Renal cortex interstitium (tissue), 11 donors: ENCODE measurements around the gene RHOBTB3. TPM values are rescaled to one million over a fixed set of nuclear protein-coding genes. Genes with fewer than 3 reads are reported as not detected.

Experiments used
- DNase-seq, 11 donors: peaks; one replicate each; pipeline ENCODE4 v3.0.0-alpha.2; 2013; ENCODE audit warnings: low read depth in 9 of 11, low spot score in 4 of 11; ENCODE audit errors: extremely low read depth in 1 of 11
- polyA plus RNA-seq, 3 donors: library from polyadenylated mRNA; unstranded; fragments of 120-200 nt; gene quantifications; one replicate each; pipeline ENCODE4 v1.2.1, GENCODE V29; 2013; ENCODE audit not compliant: insufficient read length in 3 of 3

RHOBTB3 gene
- polyA plus RNA-seq, 3 donors = 75.0 to 86.6 (median 81.5) TPM

GRCh38 chr5:95746722-95747679 is 15.9 kb downstream of the RHOBTB3 start:
- no peak for DNase-seq

- DNase-seq = no peak
Observed at GRCh38 chr5:95748133-95748532, 17.0 kb downstream of the RHOBTB3 start.

- DNase-seq = no peak
Observed at GRCh38 chr5:95754545-95754944, 23.4 kb downstream of the RHOBTB3 start.

GRCh38 chr5:95759005-95759404 is 27.9 kb downstream of the RHOBTB3 start:
- no peak for DNase-seq

- no peak for DNase-seq
Observed at GRCh38 chr5:95759634-95760033, 28.5 kb downstream of the RHOBTB3 start.

GRCh38 chr5:95760273-95761191 is 29.4 kb downstream of the RHOBTB3 start:
- DNase-seq = no peak

- DNase-seq = no peak
Observed at GRCh38 chr5:95761771-95762651, 30.9 kb downstream of the RHOBTB3 start.

- no peak for DNase-seq
Observed at GRCh38 chr5:95762652-95763041, 31.5 kb downstream of the RHOBTB3 start.

- DNase-seq = no peak
Observed at GRCh38 chr5:95763941-95764340, 32.8 kb downstream of the RHOBTB3 start.

- no peak for DNase-seq
Observed at GRCh38 chr5:95768731-95769130, 37.6 kb downstream of the RHOBTB3 start.

- DNase-seq = peak in 1 of 11 donors; percentile 35
Observed at GRCh38 chr5:95770830-95771708, 39.9 kb downstream of the RHOBTB3 start.

GRCh38 chr5:95771892-95772291 is 40.8 kb downstream of the RHOBTB3 start:
- no peak for DNase-seq

GRCh38 chr5:95773335-95774059 is 42.4 kb downstream of the RHOBTB3 start:
- DNase-seq = no peak

GRCh38 chr5:95777441-95777840 is 46.3 kb downstream of the RHOBTB3 start:
- no peak for DNase-seq

GRCh38 chr5:95778713-95779436 is 47.7 kb downstream of the RHOBTB3 start:
- no peak for DNase-seq

GRCh38 chr5:95779611-95780010 is 48.5 kb downstream of the RHOBTB3 start:
- DNase-seq = no peak

- DNase-seq = no peak
Observed at GRCh38 chr5:95780597-95780996, 49.5 kb downstream of the RHOBTB3 start.
